Left renal cortex interstitium (tissue), 4 donors: ENCODE results near the gene CLIC1. TPM values are rescaled to one million over a fixed set of nuclear protein-coding genes. Genes with fewer than 3 reads are reported as not detected.
"Not testable (repeated sequence)": the region's sequence is repeated elsewhere in the genome, so short reads cannot be mapped to it uniquely, and the experiment has no call there.

Source experiments
- DNase-seq, 4 donors: peaks; one replicate each; pipeline ENCODE4 v3.0.0-alpha.2; 2013; ENCODE audit warnings: low read depth in 4 of 4, low spot score in 2 of 4, missing footprints in 1 of 4
- polyA plus RNA-seq, 4 donors: library from polyadenylated mRNA; unstranded; fragments of 120-200 nt; gene quantifications; one replicate each; pipeline ENCODE4 v1.2.1, GENCODE V29; 2013; ENCODE audit not compliant: insufficient read length in 4 of 4

The CLIC1 gene
- polyA plus RNA-seq, 4 donors, result 251 to 323 (median 297) TPM

GRCh38 chr6:31725502-31726350 is 10.6 kb downstream of the CLIC1 start:
- no peak for DNase-seq

- no peak for DNase-seq
Observed at GRCh38 chr6:31723980-31724691, 12.2 kb downstream of the CLIC1 start.

- DNase-seq, result no peak
Observed at GRCh38 chr6:31723245-31723979, 12.9 kb downstream of the CLIC1 start, which contains the start of gene MPIG6B. Gene MPIG6B, plus strand, starts transcription at chr6:31723373. Its CDS starts 11 bp downstream, at chr6:31723384.

- DNase-seq, result no peak
Observed at GRCh38 chr6:31722173-31722572, 14.2 kb downstream of the CLIC1 start.

GRCh38 chr6:31721351-31722020 is 14.8 kb downstream of the CLIC1 start, which contains the start of gene LY6G6C:
Gene LY6G6C, minus strand, starts transcription at chr6:31721746. Its CDS starts 67 bp downstream, at chr6:31721679.
- DNase-seq, result no peak

- no peak for DNase-seq
Observed at GRCh38 chr6:31720196-31720770, 16.0 kb downstream of the CLIC1 start.

- no peak for DNase-seq
Observed at GRCh38 chr6:31719001-31719400, 17.3 kb downstream of the CLIC1 start.

GRCh38 chr6:31718265-31718664 is 18.1 kb downstream of the CLIC1 start:
- DNase-seq, result no peak

GRCh38 chr6:31717499-31718222 is 18.7 kb downstream of the CLIC1 start:
- DNase-seq, result no peak

- DNase-seq, result no peak
Observed at GRCh38 chr6:31715022-31715958, 21.0 kb downstream of the CLIC1 start, which contains the start of gene LY6G6D. Gene LY6G6D, plus strand, starts transcription at chr6:31715348. Its CDS starts 8 bp downstream, at chr6:31715356.

GRCh38 chr6:31713991-31714684 is 22.2 kb downstream of the CLIC1 start:
- DNase-seq, result peak in 2 of 4 donors; percentile 37 to 45

GRCh38 chr6:31713465-31713864 is 22.9 kb downstream of the CLIC1 start:
- DNase-seq, result no peak

- DNase-seq, result no peak
Observed at GRCh38 chr6:31712296-31712695, 24.0 kb downstream of the CLIC1 start.

- no peak for DNase-seq
Observed at GRCh38 chr6:31711233-31711632, 25.1 kb downstream of the CLIC1 start.

- no peak for DNase-seq
Observed at GRCh38 chr6:31710523-31711219, 25.7 kb downstream of the CLIC1 start.

- not testable (repeated sequence) for DNase-seq
Observed at GRCh38 chr6:31709157-31709556, 27.2 kb downstream of the CLIC1 start.

- DNase-seq, result no peak
Observed at GRCh38 chr6:31708224-31708623, 28.1 kb downstream of the CLIC1 start.
